ENCODE results near the gene EYA4.

- TF ChIP-seq CTCF (IDR thresholded peaks at IDR 0.05) (no peak), GABPA (IDR thresholded peaks at IDR 0.05; ENCODE audit: low read depth) (no peak), MEF2A (IDR thresholded peaks at IDR 0.05; ENCODE audit: borderline replicate concordance, low read depth) (no peak), REST (IDR thresholded peaks at IDR 0.05; ENCODE audit: low read depth, low read length) (no peak), EZH2phosphoT487 (IDR thresholded peaks at IDR 0.05; ENCODE audit: borderline replicate concordance, low read depth) (no peak), CHD2 (IDR thresholded peaks at IDR 0.05; ENCODE audit: low read length, partially characterized antibody) (no peak), PBX3 (IDR thresholded peaks at IDR 0.05) (no peak), GATA2 (CRISPR knock-in tag; IDR thresholded peaks at IDR 0.05) (no peak), EP300 (IDR thresholded peaks at IDR 0.05; ENCODE audit: borderline replicate concordance in 1 of 2, low read depth in 1 of 2, low read length in 1 of 2) (no peak), POLR2AphosphoS5 (IDR thresholded peaks at IDR 0.05; ENCODE audit: low read depth, low read length) (no peak)
These were observed 170.6 kb downstream of the EYA4 start for GRCh38 chr6:133411757-133412156.
